KMS-11 (cell line): Measurements from ENCODE around the gene PTPN7.
A peak's percentile ranks its signal among the peaks of the same experiment; 100 is the strongest.

Source experiments
- H2AFZ ChIP-seq: fragments of 200-600 bp; sonication (generic); 2 replicates; pipeline ENCODE4 v1.6.1; 2016; ENCODE audit warnings: antibody characterized with exemption, mixed run types, low read depth
- H3K27ac ChIP-seq: fragments of 200-600 bp; sonication (generic); 2 replicates; pipeline ENCODE4 v1.6.1; 2016; ENCODE audit warnings: mild to moderate bottlenecking, mixed run types
- H3K27me3 ChIP-seq: fragments of 200-600 bp; sonication (generic); 2 replicates; pipeline ENCODE4 v1.6.1; 2017; ENCODE audit warnings: mild to moderate bottlenecking, low read depth, mixed run types, moderate library complexity; ENCODE audit not compliant: insufficient read depth
- H3K36me3 ChIP-seq: fragments of 200-600 bp; sonication (generic); 2 replicates; pipeline ENCODE4 v1.6.1; 2017; ENCODE audit warnings: mild to moderate bottlenecking, mixed run types; ENCODE audit not compliant: insufficient read depth
- H3K4me1 ChIP-seq: fragments of 200-600 bp; sonication (generic); 2 replicates; pipeline ENCODE4 v1.6.1; 2016; ENCODE audit warnings: mild to moderate bottlenecking, low read depth, mixed run types; ENCODE audit not compliant: poor library complexity, severe bottlenecking
- H3K4me2 ChIP-seq: fragments of 200-600 bp; sonication (generic); 2 replicates; pipeline ENCODE4 v1.7.0; 2016; ENCODE audit warnings: mild to moderate bottlenecking, mixed run types
- H3K4me3 ChIP-seq: fragments of 200-600 bp; sonication (generic); IDR thresholded peaks from 2 replicates; pipeline ENCODE4 v1.6.1; 2017; ENCODE audit warnings: low read depth, low read length, mixed read lengths; ENCODE audit not compliant: insufficient read depth
- H3K79me2 ChIP-seq: fragments of 200-600 bp; sonication (generic); 2 replicates; pipeline ENCODE4 v1.6.1; 2016; ENCODE audit warnings: low read depth, mixed run types; ENCODE audit not compliant: insufficient read depth
- H3K9ac ChIP-seq: fragments of 200-600 bp; sonication (generic); 2 replicates; pipeline ENCODE4 v1.6.1; 2016; ENCODE audit warnings: mild to moderate bottlenecking, mixed run types
- H4K20me1 ChIP-seq: fragments of 200-600 bp; sonication (generic); 2 replicates; pipeline ENCODE4 v1.6.1; 2016; ENCODE audit warnings: mild to moderate bottlenecking, mixed run types; ENCODE audit not compliant: insufficient read depth
- TF ChIP-seq, protein P1 (sequence below): fragments of 200-600 bp; sonication (generic); conservative IDR thresholded peaks from 2 replicates; pipeline ENCODE4 v1.6.1; 2017; ENCODE audit warnings: low read depth, mild to moderate bottlenecking, antibody characterized with exemption, low read length, moderate library complexity, mixed read lengths

Gene PTPN7

GRCh38 chr1:202162418-202163280 lies 2.2 kb upstream of the PTPN7 start:
- Histone ChIP-seq H4K20me1 (no peaks in the 10 kb centered on the region), H3K79me2 (no peaks in the 10 kb centered on the region), H3K27ac (no peak overlapping the region), H2AFZ (no peak overlapping the region), H3K9ac (no peak overlapping the region), H3K4me3 (no peak overlapping the region), H3K4me1 (peaks cover 4% of the 10 kb centered on the region), H3K36me3 (no peaks in the 10 kb centered on the region), H3K4me2 (no peak overlapping the region), H3K27me3 (peaks cover 13% of the 10 kb centered on the region; the same call in 1 of the 2 replicates)
- TF ChIP-seq, protein P1, sequence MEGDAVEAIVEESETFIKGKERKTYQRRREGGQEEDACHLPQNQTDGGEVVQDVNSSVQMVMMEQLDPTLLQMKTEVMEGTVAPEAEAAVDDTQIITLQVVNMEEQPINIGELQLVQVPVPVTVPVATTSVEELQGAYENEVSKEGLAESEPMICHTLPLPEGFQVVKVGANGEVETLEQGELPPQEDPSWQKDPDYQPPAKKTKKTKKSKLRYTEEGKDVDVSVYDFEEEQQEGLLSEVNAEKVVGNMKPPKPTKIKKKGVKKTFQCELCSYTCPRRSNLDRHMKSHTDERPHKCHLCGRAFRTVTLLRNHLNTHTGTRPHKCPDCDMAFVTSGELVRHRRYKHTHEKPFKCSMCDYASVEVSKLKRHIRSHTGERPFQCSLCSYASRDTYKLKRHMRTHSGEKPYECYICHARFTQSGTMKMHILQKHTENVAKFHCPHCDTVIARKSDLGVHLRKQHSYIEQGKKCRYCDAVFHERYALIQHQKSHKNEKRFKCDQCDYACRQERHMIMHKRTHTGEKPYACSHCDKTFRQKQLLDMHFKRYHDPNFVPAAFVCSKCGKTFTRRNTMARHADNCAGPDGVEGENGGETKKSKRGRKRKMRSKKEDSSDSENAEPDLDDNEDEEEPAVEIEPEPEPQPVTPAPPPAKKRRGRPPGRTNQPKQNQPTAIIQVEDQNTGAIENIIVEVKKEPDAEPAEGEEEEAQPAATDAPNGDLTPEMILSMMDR: no peak

DNA sequence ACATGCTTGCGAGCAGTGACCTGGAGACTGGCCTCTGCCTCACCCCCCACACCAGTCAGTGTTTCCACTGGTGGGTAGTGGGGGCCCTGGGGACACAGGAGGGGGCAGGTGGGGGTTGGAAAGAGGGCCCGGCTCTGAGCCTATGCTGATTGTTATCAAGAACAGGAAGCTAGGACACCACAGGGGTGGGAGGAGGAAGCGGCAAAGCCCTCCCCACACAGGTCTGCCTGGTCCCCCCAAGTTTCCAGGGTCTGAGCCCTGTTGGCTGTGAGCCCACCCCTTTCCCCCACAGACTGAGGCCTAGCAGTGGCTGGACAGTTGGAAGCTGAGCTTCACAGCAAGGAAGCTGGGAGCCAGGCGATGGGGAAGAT lies 1.6 kb upstream of the PTPN7 start:
- Histone ChIP-seq H3K36me3 (no peaks in the 10 kb centered on the region), H3K27ac (no peak overlapping the region), H2AFZ (no peak overlapping the region), H3K4me1 (peaks cover 4% of the 10 kb centered on the region), H3K4me2 (no peak overlapping the region), H4K20me1 (no peaks in the 10 kb centered on the region), H3K79me2 (no peaks in the 10 kb centered on the region), H3K9ac (no peak overlapping the region), H3K4me3 (no peak overlapping the region), H3K27me3 (peaks cover 13% of the 10 kb centered on the region; the same call in 1 of the 2 replicates)
- TF ChIP-seq, protein P1: no peak

DNA sequence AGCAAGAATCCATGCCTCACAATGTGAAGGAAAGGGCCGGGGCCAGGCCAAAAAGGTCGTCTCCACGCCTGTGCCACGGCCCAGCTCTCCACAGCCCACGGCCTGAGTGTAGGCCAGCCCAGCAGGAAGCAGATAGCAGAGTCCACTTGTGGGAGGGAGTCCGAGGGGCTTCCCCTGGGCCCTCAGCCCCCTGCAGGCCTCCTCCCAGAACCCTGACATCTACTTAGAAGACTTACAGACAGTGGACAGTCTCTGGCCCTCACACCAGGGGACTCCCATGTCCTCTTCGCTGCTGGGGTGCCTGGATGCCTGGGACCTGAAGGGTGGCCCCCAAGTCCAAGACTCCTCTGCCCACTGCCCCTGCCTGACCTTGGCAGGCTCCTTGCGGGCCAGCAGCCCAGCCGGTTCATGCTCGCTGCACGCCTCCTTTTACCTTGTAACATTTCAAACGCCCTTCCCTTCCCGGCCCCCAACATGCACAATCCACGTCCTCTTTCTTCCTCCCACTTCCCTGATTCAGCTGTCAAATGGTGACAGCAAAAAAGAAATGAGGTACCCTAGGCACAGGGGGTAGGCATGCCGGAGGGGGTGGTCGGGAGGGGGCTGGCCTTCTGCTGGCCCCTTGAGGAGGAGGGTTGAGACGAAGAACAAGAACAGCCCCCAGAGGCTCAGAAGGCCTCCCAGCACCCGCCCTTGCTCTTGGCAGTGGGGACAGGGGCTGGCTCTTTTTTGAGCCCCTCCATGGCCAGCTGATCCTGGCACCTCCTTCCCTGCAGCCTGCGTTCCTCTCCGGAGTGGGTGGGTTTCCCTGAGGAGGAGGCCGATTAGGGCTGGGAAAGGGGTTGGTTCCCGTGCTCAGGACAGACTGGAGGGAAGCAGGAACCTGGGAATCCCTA lies 997 bp upstream of the PTPN7 start:
- Histone ChIP-seq H3K4me3 (no peak overlapping the region), H2AFZ (peak overlapping the region; percentile 32; the same call in 1 of the 2 replicates), H3K4me2 (peak overlapping the region; percentile 26; the same call in 1 of the 2 replicates), H3K36me3 (no peaks in the 10 kb centered on the region), H3K27me3 (peaks cover 13% of the 10 kb centered on the region; the same call in 1 of the 2 replicates), H3K79me2 (no peaks in the 10 kb centered on the region), H3K27ac (peak overlapping the region; percentile 59; the same call in 1 of the 2 replicates), H3K9ac (peak overlapping the region; percentile 67; the same call in 1 of the 2 replicates), H4K20me1 (no peaks in the 10 kb centered on the region), H3K4me1 (peaks cover 4% of the 10 kb centered on the region)
- TF ChIP-seq, protein P1: no peak

DNA sequence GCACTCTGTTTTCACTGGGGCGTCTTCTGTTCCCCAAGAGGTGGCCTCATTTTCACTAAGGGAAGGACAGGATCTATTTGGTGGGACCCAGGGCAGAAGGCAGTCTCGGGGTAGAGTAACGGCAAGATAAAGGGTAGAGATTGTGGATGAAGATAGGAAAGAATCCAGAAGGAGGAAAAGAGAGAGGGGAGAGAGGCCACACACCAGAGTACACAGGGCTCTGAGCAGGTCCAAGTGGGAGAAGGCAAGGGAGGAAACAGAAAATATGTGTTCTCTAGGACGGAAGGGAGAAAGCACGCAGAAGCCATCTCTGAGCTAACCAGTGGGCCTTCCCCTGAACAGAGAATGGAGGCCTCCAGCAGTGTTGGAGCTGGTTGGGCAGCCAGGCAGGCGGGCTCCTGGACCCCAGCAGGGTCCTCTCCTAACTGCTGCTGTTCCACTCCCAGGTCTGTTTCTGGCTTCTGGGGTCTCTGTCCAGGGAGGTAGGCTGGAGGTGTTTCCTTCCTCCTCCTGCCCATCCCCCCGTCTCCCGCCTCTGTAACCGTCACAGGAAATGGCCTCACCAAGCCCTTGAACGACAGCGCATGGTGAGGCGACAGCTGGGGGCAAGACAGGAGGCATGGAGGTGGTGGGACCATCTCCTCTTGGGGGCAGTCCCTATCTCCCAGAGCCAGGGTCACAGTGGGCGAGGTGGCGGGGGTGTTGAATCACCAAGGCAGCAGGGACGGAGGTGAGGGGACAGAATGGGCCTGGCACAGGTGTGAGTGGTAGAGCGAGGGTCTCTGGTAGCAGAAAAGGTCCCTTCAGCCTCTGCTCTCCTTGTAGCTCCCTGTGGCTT lies 649 bp downstream of the PTPN7 start:
- no peak overlapping the region for H2AFZ ChIP-seq
- TF ChIP-seq, protein P1: no peak; the same call in 1 of the 2 replicates
- H3K4me3 ChIP-seq: peak overlapping the region; percentile 80
- no peaks in the 10 kb centered on the region for H4K20me1 ChIP-seq
- peak overlapping the region; percentile 36; the same call in 1 of the 2 replicates for H3K4me2 ChIP-seq
- peaks cover 13% of the 10 kb centered on the region; the same call in 1 of the 2 replicates for H3K27me3 ChIP-seq
- peaks cover 2% of the 10 kb centered on the region for H3K4me1 ChIP-seq
- H3K36me3 ChIP-seq: no peaks in the 10 kb centered on the region
- H3K79me2 ChIP-seq: no peaks in the 10 kb centered on the region
- peak overlapping the region; percentile 59 for H3K27ac ChIP-seq
- peak overlapping the region; percentile 67 for H3K9ac ChIP-seq
